Measurements from ENCODE around the gene PDSS2. TPM values are rescaled to one million over a fixed set of nuclear protein-coding genes. Genes with fewer than 3 reads are reported as not detected.

The PDSS2 gene
- total RNA-seq, 1 donor from 2014 or later, result 19.7 TPM

GRCh38 chr6:107267634-107268033 lies 191.7 kb downstream of the PDSS2 start:
- TF ChIP-seq CTCF (IDR thresholded peaks at IDR 0.05; ENCODE audit: borderline replicate concordance), result no peak
- no peaks in the 10 kb centered on the region for H3K36me3 ChIP-seq
- H3K4me1 ChIP-seq, result no peaks in the 10 kb centered on the region
- H3K27ac ChIP-seq (replicated peaks), result no peak overlapping the region
- no peaks in the 10 kb centered on the region for H3K27me3 ChIP-seq (ENCODE audit: low read depth)
- H3K4me3 ChIP-seq, result no peak overlapping the region
- no peaks in the 10 kb centered on the region for H3K9me3 ChIP-seq (replicated peaks)
- intact Hi-C loops (cut with micrococcal nuclease), result no loop called here
- no peak for DNase-seq

GRCh38 chr6:107267006-107267405 lies 192.4 kb downstream of the PDSS2 start:
- Histone ChIP-seq H3K27ac (replicated peaks) (no peak overlapping the region), H3K36me3 (no peaks in the 10 kb centered on the region), H3K27me3 (ENCODE audit: low read depth) (no peaks in the 10 kb centered on the region), H3K4me3 (no peak overlapping the region), H3K4me1 (no peaks in the 10 kb centered on the region), H3K9me3 (replicated peaks) (no peaks in the 10 kb centered on the region)
- no peak for TF ChIP-seq CTCF (IDR thresholded peaks at IDR 0.05; ENCODE audit: borderline replicate concordance)
- intact Hi-C loops (cut with micrococcal nuclease), result no loop called here
- DNase-seq, result no peak

- H3K27ac ChIP-seq (replicated peaks), result no peak overlapping the region
- no peak for DNase-seq
- H3K27me3 ChIP-seq (ENCODE audit: low read depth), result no peaks in the 10 kb centered on the region
- H3K4me1 ChIP-seq, result no peaks in the 10 kb centered on the region
- no peaks in the 10 kb centered on the region for H3K9me3 ChIP-seq (replicated peaks)
- no peak overlapping the region for H3K4me3 ChIP-seq
- no peak for TF ChIP-seq CTCF (IDR thresholded peaks at IDR 0.05; ENCODE audit: borderline replicate concordance)
- no peaks in the 10 kb centered on the region for H3K36me3 ChIP-seq
- intact Hi-C loops (cut with micrococcal nuclease), result no loop called here
Observed at GRCh38 chr6:107266563-107266962, 192.8 kb downstream of the PDSS2 start.

- no peak for TF ChIP-seq CTCF (IDR thresholded peaks at IDR 0.05; ENCODE audit: borderline replicate concordance)
- no peaks in the 10 kb centered on the region for H3K9me3 ChIP-seq (replicated peaks)
- no peak for DNase-seq
- no peaks in the 10 kb centered on the region for H3K27me3 ChIP-seq (ENCODE audit: low read depth)
- intact Hi-C loops (cut with micrococcal nuclease), result no loop called here
- H3K4me1 ChIP-seq, result no peaks in the 10 kb centered on the region
- H3K36me3 ChIP-seq, result no peaks in the 10 kb centered on the region
- no peak overlapping the region for H3K4me3 ChIP-seq
- no peak overlapping the region for H3K27ac ChIP-seq (replicated peaks)
Observed at GRCh38 chr6:107264357-107264840, 195.0 kb downstream of the PDSS2 start.

- Histone ChIP-seq H3K4me3 (no peak overlapping the region), H3K9me3 (replicated peaks) (no peaks in the 10 kb centered on the region), H3K27ac (replicated peaks) (no peak overlapping the region), H3K4me1 (no peaks in the 10 kb centered on the region), H3K36me3 (no peaks in the 10 kb centered on the region), H3K27me3 (ENCODE audit: low read depth) (no peaks in the 10 kb centered on the region)
- no peak for DNase-seq
- TF ChIP-seq CTCF (IDR thresholded peaks at IDR 0.05; ENCODE audit: borderline replicate concordance), result no peak
- intact Hi-C loops (cut with micrococcal nuclease), result no loop called here
Observed at GRCh38 chr6:107259951-107260350, 199.4 kb downstream of the PDSS2 start.

- intact Hi-C loops (cut with micrococcal nuclease), result no loop called here
- H3K4me3 ChIP-seq, result no peak overlapping the region
- no peaks in the 10 kb centered on the region for H3K9me3 ChIP-seq (replicated peaks)
- H3K27me3 ChIP-seq (ENCODE audit: low read depth), result no peaks in the 10 kb centered on the region
- no peaks in the 10 kb centered on the region for H3K4me1 ChIP-seq
- TF ChIP-seq CTCF (IDR thresholded peaks at IDR 0.05; ENCODE audit: borderline replicate concordance), result no peak
- no peak for DNase-seq
- H3K27ac ChIP-seq (replicated peaks), result no peak overlapping the region
- H3K36me3 ChIP-seq, result peaks cover 6% of the 10 kb centered on the region
Observed at GRCh38 chr6:107248147-107248546, 211.2 kb downstream of the PDSS2 start.
